SW 1271 (cell line): Measurements from ENCODE around the gene IBA57.
A peak's percentile ranks its signal among the peaks of the same experiment; 100 is the strongest.
"Not testable (repeated sequence)": the region's sequence is repeated elsewhere in the genome, so short reads cannot be mapped to it uniquely, and the experiment has no call there.

Experiments used
- DNase-seq, 2 experiments: peaks; one replicate each; lab custom pipeline; 2025; lab: John Stamatoyannopoulos, UW

IBA57 gene

GRCh38 chr1:228226141-228226874 is 60.7 kb downstream of the IBA57 start:
- DNase-seq, result no peak

GRCh38 chr1:228226956-228227791 is 61.6 kb downstream of the IBA57 start:
- DNase-seq, result peak in 1 of 2 experiments; percentile 29

- not testable (repeated sequence) for DNase-seq
Measured at GRCh38 chr1:228228147-228228546, 62.5 kb downstream of the IBA57 start.

DNA sequence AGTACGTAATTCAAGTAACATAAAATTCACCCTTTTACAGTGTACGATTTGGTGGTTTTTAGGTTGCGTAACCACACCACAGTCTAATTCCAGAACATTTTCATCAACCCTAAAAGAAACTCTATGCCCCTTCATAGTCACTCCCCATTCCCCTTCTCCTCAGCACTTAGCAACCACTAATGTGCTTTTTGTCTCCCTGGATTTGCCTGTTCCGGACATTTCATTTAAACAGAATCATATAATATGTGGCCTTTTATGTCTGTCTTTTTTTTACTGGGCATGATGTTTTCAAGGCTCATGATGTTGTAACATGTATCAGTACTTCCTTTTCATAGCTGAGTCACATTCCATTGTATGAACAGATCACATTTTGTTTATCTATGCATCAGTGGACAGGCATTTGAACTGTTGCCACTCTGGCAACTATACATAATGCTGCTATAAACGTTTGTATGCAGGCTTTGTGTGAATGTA is 63.0 kb downstream of the IBA57 start:
- DNase-seq, result peak; percentile 22 to 56

DNA sequence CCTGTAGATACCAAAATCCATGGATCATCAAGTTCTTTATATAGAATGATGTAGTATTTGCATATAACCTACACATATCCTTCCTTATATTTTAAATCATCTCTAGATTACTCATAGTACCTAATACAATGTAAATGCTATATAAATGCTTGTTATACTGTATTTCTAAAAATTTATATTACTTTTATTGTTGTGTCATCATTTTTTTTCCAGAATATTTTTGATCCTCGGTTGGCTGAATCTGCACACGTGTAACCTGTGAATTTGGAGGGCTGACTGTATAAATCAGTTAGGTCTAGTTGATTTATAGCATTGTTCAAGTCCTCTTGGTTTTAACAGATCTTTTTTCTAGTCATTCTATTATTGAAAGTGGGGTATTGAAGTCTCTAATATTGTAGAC is 65.6 kb downstream of the IBA57 start:
- DNase-seq, result no peak
